SK-N-SH (cell line): ENCODE results near the gene CDK8.

Experiments
- CTCF ChIP-seq: fragments of 200-600 bp; sonication (generic); IDR thresholded peaks from 2 replicates; pipeline ENCODE4 v1.6.1; 2017; ENCODE audit warnings: antibody characterized with exemption, mild to moderate bottlenecking, moderate library complexity
- EP300 ChIP-seq, 2 experiments: IDR thresholded peaks; 2 replicates each; pipeline versions ENCODE4 v1.4.0 to v1.6.1; 2012; ENCODE audit warnings: borderline replicate concordance in 1 of 2, low read depth in 1 of 2, low read length in 1 of 2
- EZH2phosphoT487 ChIP-seq: fragments of 200-600 bp; sonication (generic); IDR thresholded peaks from 2 replicates; pipeline ENCODE4 v1.6.1; 2017; ENCODE audit warnings: low read depth, mixed run types, mild to moderate bottlenecking, antibody characterized with exemption, moderate library complexity, borderline replicate concordance
- JUND ChIP-seq: IDR thresholded peaks from 2 replicates; pipeline ENCODE4 v1.4.0; 2012
- NFIC ChIP-seq: IDR thresholded peaks from 2 replicates; pipeline ENCODE4 v1.4.0; 2012; ENCODE audit warnings: borderline replicate concordance
- POLR2AphosphoS5 ChIP-seq: IDR thresholded peaks from 2 replicates; pipeline ENCODE4 v1.6.1; 2012; ENCODE audit warnings: low read depth, low read length
- RAD21 ChIP-seq: IDR thresholded peaks from 2 replicates; pipeline ENCODE4 v1.6.1; 2012; ENCODE audit warnings: mild to moderate bottlenecking, low read length
- SMC3 ChIP-seq: IDR thresholded peaks from 2 replicates; pipeline ENCODE4 v1.6.1; 2012; ENCODE audit warnings: low read depth, low read length, improper control_type of control experiment
- USF1 ChIP-seq: IDR thresholded peaks from 2 replicates; pipeline ENCODE4 v1.4.0; 2012; ENCODE audit warnings: low read depth, borderline replicate concordance
- YY1 ChIP-seq: IDR thresholded peaks from 2 replicates; pipeline ENCODE4 v1.4.0; 2012; ENCODE audit warnings: low read depth, mild to moderate bottlenecking
- TF ChIP-seq, protein P1 (sequence below): IDR thresholded peaks from 2 replicates; pipeline ENCODE4 v1.4.0; 2012; ENCODE audit warnings: low read depth

DNA sequence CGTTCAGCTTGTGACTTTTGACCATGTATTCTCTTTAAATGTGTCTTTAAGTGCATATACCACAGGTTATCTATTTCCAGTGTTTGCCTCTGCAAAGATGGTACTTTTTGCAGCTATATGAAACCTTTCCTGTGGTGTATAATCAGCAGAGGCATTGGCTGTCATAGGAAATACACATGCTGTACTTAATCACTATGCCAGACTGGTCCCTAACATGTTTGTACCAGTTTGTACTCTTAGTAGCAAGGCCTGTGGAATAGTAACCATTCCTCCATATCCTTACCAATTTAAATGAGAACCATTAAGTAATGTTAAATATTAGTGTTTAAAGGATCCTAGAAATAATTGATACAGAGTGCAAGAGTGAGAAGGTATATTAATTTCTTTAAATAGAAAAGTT is 69.8 kb downstream of the CDK8 start:
- TF ChIP-seq EP300 (IDR thresholded peaks at IDR 0.05; ENCODE audit: borderline replicate concordance in 1 of 2, low read depth in 1 of 2, low read length in 1 of 2) (no peak), JUND (no peak), EZH2phosphoT487 (no peak), SMC3 (no peak), YY1 (no peak), CTCF (no peak), POLR2AphosphoS5 (no peak), USF1 (no peak), NFIC (no peak), RAD21 (no peak)
- TF ChIP-seq, protein P1, sequence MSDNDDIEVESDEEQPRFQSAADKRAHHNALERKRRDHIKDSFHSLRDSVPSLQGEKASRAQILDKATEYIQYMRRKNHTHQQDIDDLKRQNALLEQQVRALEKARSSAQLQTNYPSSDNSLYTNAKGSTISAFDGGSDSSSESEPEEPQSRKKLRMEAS, result no peak
